GM21381 (cell line): ENCODE data around the gene BLOC1S1.

Experiments
- ATAC-seq: cut with Tn5 transposase; IDR thresholded peaks from one replicate; pipeline ENCODE4 v1.9.1; 2021; ENCODE audit warnings: mild to moderate bottlenecking, moderate library complexity; ENCODE audit not compliant: unreplicated experiment

Gene BLOC1S1

DNA sequence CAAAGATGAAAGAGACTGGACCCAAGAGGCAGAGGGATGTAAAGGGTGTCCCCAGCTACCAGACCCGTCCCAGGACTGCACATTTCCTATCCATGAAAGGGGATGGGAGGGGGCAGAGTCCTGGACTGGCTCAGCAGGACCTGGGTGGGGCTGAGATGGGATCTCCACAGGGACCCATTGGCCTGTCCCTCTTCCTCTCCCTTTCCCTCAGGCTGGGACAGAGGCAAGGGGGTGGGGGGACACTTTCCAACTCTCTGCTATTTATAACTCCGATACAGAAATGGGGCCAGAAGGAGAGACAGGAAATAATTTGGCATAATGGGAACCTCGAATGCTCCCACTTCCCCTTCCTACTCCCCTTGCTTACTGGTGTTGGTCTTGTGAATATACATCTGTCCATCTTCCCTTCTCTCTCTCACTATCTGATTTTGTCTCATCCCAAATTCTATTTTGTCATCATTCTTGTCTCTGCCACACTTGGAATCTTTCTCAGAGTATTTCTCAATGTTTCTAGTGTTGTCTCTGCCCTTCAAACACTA, 7.1 kb upstream of the BLOC1S1 start:
- ATAC-seq: no peak

- no peak for ATAC-seq
These were observed 3.9 kb upstream of the BLOC1S1 start for GRCh38 chr12:55711786-55712553.

DNA sequence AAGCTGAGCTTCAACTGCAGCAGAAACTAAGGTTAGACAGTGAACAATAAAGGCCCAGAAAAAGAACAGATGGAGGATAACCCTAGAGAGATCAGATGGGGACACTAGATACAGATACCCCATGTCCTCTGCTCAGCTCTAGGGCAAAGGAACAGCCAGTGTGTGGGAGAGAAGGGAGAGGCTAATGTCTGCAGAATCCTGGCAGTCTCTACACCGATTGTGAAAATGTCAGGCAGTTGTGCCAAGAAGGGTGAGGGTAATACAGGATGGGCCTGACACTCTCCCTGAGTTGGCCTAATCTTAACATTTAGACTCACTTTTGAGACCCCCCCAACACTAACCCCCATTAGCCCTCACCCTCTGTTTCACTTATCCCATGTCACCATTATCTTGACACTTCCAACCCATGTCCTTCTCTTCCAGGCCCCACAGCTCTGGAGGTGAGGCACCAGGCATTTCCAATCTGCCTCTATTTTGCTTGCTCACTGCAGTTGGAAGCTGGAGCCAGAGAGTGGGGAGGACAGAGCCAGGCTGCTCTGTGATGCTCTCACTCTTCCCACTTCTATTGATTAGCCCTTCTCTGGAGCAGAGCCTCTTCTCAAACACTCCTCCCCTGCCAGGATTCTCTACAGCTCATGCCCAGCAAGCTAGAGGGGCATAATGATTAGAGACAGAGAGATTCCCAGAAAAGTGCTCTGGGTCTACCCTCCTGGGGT, 3.0 kb upstream of the BLOC1S1 start:
- ATAC-seq: no peak

DNA sequence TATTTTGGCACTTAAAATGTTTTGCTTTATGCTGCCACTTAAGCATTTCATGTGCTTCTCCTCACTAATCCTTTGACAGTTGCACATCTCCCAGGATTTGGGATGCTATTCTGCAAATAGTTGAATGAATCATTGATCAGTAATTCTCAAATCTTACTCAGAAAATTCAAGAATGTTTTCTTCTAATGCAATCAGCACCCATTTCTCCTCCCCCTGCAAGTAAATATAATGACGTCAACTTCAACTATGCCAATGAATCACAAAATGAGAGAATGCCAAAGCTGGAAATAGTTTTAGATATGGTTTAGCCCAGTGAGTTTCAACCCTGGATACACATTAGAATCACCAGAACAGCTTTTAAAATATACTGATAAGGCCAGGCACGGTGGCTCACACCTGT, 2.1 kb upstream of the BLOC1S1 start:
- no peak for ATAC-seq

- no peak for ATAC-seq
These were observed 579 bp upstream of the BLOC1S1 start for GRCh38 chr12:55715169-55715764.

GRCh38 chr12:55716582-55716957, 724 bp downstream of the BLOC1S1 start:
- ATAC-seq: no peak

- ATAC-seq: no peak
These were observed 1.5 kb downstream of the BLOC1S1 start for GRCh38 chr12:55717011-55718007.

DNA sequence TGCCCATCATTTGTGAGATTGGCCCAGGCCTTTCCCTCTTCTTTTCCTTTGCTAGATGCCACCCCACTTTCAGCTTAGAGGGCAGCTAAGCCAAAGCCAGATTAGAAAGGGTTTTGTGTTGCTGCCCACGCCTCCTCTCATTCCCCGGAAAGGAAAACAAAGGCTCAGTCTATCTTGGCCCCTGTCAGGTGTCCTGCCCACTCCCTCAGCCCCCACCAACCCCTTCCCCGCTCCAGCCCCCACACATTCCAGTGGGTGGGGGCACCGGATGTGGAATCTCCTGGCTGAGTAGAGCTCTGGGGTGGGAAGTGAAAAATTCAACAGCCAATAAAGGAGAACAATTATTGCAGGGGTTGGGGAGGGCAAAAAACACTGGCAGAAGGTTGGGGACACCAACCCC, 2.2 kb downstream of the BLOC1S1 start:
- ATAC-seq: no peak

DNA sequence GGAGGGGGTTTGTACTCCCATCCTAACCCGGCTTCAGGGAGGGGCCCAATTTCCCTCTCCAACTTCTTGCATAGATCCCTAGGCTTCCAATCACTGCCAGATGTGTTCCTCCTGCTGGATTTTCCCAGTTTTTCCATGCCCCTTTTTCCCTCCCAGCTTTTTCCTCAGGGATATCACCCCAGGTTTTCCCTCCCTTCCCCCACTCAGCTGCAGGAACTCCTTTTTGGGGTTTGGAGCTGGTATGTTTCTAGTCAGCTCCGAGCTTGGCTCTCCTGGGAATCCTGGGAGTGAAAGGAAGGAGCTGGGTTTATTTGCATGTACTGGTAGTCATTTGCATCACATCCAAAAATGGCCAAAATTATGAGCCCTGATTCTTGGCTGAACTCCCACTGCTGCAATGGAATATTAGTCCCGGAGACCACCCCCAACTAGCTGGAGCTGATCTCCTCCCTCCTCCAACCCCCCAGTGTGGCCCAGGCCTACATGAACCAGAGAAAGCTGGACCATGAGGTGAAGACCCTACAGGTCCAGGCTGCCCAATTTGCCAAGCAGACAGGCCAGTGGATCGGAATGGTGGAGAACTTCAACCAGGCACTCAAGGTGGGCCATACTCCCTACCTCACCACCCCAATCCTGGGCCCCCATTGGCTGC, 2.9 kb downstream of the BLOC1S1 start:
- no peak for ATAC-seq

DNA sequence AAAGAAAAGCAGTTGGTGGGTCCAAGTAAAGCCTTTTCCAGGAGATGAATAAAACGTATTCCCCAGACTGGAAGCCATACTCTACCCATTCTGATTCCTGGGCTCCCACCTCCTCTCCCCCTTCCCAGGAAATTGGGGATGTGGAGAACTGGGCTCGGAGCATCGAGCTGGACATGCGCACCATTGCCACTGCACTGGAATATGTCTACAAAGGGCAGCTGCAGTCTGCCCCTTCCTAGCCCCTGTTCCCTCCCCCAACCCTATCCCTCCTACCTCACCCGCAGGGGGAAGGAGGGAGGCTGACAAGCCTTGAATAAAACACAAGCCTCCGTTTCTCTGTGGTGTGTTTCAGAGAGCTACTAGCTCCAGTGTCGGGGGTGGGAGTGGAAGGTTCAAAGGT, 3.5 kb downstream of the BLOC1S1 start:
- ATAC-seq: no peak

GRCh38 chr12:55720071-55720564, 4.3 kb downstream of the BLOC1S1 start, which contains the start of gene RDH5:
Gene RDH5, plus strand, starts transcription at chr12:55720393. Its CDS starts 792 bp downstream, at chr12:55721185.
- ATAC-seq: no peak

GRCh38 chr12:55720894-55721444, 5.1 kb downstream of the BLOC1S1 start:
- ATAC-seq: no peak

DNA sequence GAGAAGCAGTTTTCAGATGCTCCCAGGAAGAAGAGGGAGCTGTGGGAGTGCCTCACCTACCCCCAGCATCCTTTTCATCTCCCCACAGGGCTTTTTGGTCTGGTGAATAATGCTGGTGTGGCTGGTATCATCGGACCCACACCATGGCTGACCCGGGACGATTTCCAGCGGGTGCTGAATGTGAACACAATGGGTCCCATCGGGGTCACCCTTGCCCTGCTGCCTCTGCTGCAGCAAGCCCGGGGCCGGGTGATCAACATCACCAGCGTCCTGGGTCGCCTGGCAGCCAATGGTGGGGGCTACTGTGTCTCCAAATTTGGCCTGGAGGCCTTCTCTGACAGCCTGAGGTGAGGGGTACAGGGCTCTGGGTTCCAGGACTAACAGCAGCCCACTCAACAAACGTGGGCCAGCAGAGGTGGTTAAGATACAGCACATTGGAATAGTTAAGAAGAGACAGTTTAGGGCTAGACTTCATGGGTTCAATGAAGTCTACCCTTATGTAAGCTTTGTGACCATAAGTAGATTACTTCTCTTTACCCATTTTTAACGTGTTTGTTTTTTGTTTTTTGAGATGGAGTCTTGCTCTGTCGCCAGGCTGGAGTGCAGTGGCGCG, 5.9 kb downstream of the BLOC1S1 start:
- ATAC-seq: no peak

DNA sequence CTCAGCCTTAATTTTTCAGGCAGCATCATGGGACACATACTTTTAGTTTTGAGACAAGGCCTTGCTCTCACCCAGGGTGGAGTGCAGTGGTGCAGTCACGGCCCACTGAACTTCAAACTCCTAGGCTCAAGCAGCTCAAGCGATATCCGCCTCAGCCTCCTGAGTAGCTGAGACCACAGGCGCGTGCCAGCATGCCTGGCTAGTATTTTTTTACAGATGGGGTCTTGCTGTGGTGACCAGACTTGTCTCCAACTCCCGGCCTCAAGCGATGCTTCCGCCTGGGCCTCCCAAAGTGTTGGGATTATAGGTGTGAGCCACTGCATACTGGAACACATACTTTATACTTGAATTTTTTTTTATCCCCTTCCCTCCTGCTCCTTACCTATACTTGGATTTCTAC, 7.1 kb downstream of the BLOC1S1 start:
- no peak for ATAC-seq

GRCh38 chr12:55723516-55724225, 7.8 kb downstream of the BLOC1S1 start:
- no peak for ATAC-seq

GRCh38 chr12:55724226-55724939, 8.5 kb downstream of the BLOC1S1 start:
- ATAC-seq: no peak

- no peak for ATAC-seq
These were observed 9.1 kb downstream of the BLOC1S1 start for GRCh38 chr12:55724940-55725309.

DNA sequence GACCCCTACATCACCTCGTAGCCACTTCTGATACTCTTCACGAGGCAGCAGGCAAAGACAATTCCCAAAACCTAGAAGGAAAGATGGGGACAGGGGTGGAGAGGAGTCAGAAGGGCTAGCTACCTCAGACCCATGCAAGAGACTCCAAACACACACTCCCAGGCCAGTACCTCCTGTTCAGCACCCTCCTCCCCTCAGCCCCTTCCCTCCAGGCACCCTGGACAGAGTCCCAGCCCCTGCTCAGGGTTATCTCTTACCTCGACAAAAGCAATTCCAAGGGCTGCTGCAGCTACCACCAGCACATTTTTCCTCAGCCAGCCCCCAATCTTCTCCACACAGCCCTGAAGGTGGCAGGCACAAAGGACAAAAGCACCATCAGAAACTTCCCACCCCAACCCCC, 9.7 kb downstream of the BLOC1S1 start:
- no peak for ATAC-seq
